Thyroid gland (tissue), 4 donors: ENCODE measurements around the gene CCDC152.

Experiments
- POLR2A ChIP-seq, 2 donors: fragments of 450-650 bp; IDR thresholded peaks; one replicate each; pipeline ENCODE4 v1.6.1; 2017; ENCODE audit warnings: antibody characterized with exemption in 2 of 2, mild to moderate bottlenecking in 2 of 2, moderate library complexity in 1 of 2
- TF ChIP-seq, protein P1 (sequence below), 6 experiments: fragments of 200-600 bp in 3 of 6; fragments of 450-650 bp in 3 of 6; sonication (generic) in 3 of 6; IDR thresholded peaks; one replicate each; pipeline ENCODE4 v1.5.1; 2016 to 2019; ENCODE audit warnings: antibody characterized with exemption in 6 of 6, mild to moderate bottlenecking in 2 of 6, inconsistent platforms in 1 of 6, moderate library complexity in 1 of 6

DNA sequence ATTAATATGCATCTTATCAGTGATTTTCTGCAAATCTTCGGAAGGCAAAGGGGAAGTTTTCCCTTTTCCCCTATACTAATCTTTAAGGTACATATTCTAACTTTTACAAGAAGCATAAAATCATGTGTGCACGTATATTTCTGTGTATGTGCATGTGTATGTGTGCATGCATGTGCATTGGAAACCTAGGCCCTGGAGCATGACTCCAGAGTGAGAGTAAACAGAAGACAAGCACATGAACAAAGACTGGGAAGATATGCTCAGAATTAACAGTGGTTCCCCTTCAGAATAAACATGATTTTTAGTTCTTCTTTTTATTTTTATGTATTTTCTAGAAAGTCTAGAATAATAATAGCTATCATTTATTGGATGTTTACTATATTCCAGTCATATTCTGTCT, 65.9 kb downstream of the CCDC152 start:
- TF ChIP-seq, protein P1, sequence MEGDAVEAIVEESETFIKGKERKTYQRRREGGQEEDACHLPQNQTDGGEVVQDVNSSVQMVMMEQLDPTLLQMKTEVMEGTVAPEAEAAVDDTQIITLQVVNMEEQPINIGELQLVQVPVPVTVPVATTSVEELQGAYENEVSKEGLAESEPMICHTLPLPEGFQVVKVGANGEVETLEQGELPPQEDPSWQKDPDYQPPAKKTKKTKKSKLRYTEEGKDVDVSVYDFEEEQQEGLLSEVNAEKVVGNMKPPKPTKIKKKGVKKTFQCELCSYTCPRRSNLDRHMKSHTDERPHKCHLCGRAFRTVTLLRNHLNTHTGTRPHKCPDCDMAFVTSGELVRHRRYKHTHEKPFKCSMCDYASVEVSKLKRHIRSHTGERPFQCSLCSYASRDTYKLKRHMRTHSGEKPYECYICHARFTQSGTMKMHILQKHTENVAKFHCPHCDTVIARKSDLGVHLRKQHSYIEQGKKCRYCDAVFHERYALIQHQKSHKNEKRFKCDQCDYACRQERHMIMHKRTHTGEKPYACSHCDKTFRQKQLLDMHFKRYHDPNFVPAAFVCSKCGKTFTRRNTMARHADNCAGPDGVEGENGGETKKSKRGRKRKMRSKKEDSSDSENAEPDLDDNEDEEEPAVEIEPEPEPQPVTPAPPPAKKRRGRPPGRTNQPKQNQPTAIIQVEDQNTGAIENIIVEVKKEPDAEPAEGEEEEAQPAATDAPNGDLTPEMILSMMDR (IDR thresholded peaks at IDR 0.05) = no peak
- TF ChIP-seq POLR2A (IDR thresholded peaks at IDR 0.05) = no peak
